B cell (primary cell): ENCODE measurements around the gene CEP55. TPM values are rescaled to one million over a fixed set of nuclear protein-coding genes. Genes with fewer than 3 reads are reported as not detected.

ENCODE experiments used
- ATAC-seq: fragments of 200-7000 bp; cut with Tn5 transposase; one replicate; pipeline ENCODE4 v1.10.0; 2021; ENCODE audit warnings: low read depth, mild to moderate bottlenecking, moderate number of reproducible peaks, moderate library complexity
- CTCF ChIA-PET: fragments of 350-600 bp; sonication (Branson Sonifier 250); formaldehyde crosslinking; loops from one replicate; lab custom pipeline; 2021; ENCODE audit warnings: antibody characterized with exemption, inconsistent platforms; lab: Charles Lee
- POLR2A ChIA-PET: fragments of 350-600 bp; sonication (Branson Sonifier 250); formaldehyde crosslinking; loops from one replicate; lab custom pipeline; 2021; ENCODE audit warnings: antibody characterized with exemption; lab: Charles Lee
- DNase-seq: peaks from one replicate; pipeline ENCODE4 v3.0.0; 2013
- H2AFZ ChIP-seq: 2 replicates; pipeline ENCODE4 v1.6.1; 2012; ENCODE audit warnings: mild to moderate bottlenecking, low read depth, low read length; ENCODE audit not compliant: insufficient read depth, poor library complexity, severe bottlenecking
- H3K27ac ChIP-seq, 2 donors: 1 replicate in 1 of 2; 2 replicates in 1 of 2; pipeline ENCODE4 v1.5.1; 2012 to 2013; ENCODE audit warnings: low read length in 2 of 2, mild to moderate bottlenecking in 2 of 2, moderate library complexity in 1 of 2
- H3K27me3 ChIP-seq, 4 experiments: fragments of 200-600 bp in 1 of 4; sonication (generic) in 1 of 4; replicated peaks in 1 of 4; 1 replicate in 2 of 4; 2 replicates in 2 of 4; pipeline versions ENCODE4 v1.6.1 to v1.7.0; 2013 to 2016; ENCODE audit warnings: low read length in 3 of 4, mild to moderate bottlenecking in 2 of 4, mixed read lengths in 1 of 4, moderate library complexity in 1 of 4; ENCODE audit not compliant: insufficient read depth in 4 of 4, control insufficient read depth in 3 of 4; ENCODE audit errors: control extremely low read depth in 1 of 4
- H3K36me3 ChIP-seq, 2 experiments: replicated peaks in 1 of 2; 1 replicate in 1 of 2; 2 replicates in 1 of 2; pipeline versions ENCODE4 v1.6.1 to v1.7.1; 2013; ENCODE audit warnings: low read length in 1 of 2; ENCODE audit not compliant: insufficient read depth in 2 of 2, control insufficient read depth in 1 of 2; ENCODE audit errors: control extremely low read depth in 1 of 2, extremely low read depth in 1 of 2
- H3K4me1 ChIP-seq, 2 donors: fragments of 200-600 bp in 1 of 2; sonication (generic) in 1 of 2; 1 replicate in 1 of 2; 2 replicates in 1 of 2; pipeline versions ENCODE4 v1.5.1 to v1.6.1; 2013 to 2017; ENCODE audit warnings: low read length in 2 of 2; ENCODE audit not compliant: control insufficient read depth in 2 of 2, insufficient read depth in 2 of 2
- H3K4me2 ChIP-seq: replicated peaks from 2 replicates; pipeline ENCODE3; 2012; ENCODE audit warnings: mild to moderate bottlenecking, low read depth, low read length; ENCODE audit not compliant: poor library complexity, severe bottlenecking
- H3K4me3 ChIP-seq, 5 experiments: fragments of 200-600 bp in 1 of 5; sonication (generic) in 1 of 5; 1 replicate in 3 of 5; 2 replicates in 2 of 5; pipeline versions ENCODE4 v1.5.1 to v1.7.0; 2011 to 2016; ENCODE audit warnings: low read length in 4 of 5, mild to moderate bottlenecking in 4 of 5, low read depth in 2 of 5, control low read depth in 1 of 5, moderate library complexity in 1 of 5; ENCODE audit not compliant: insufficient read depth in 1 of 5; ENCODE audit errors: control extremely low read depth in 1 of 5, extremely low read depth in 1 of 5
- H3K79me2 ChIP-seq: fragments of 200-600 bp; sonication (generic); one replicate; pipeline ENCODE4 v1.6.0; 2016; ENCODE audit warnings: low read length; ENCODE audit not compliant: control insufficient read depth, insufficient read depth
- H3K9ac ChIP-seq: fragments of 200-600 bp; sonication (generic); 2 replicates; pipeline ENCODE4 v1.6.1; 2017; ENCODE audit warnings: mild to moderate bottlenecking, low read length, moderate library complexity
- H3K9me3 ChIP-seq, 3 donors: one replicate each; pipeline versions ENCODE4 v1.6.1 to v1.7.1; 2013; ENCODE audit warnings: low read length in 2 of 3; ENCODE audit not compliant: control insufficient read depth in 2 of 3, insufficient read depth in 1 of 3; ENCODE audit errors: control extremely low read depth in 1 of 3
- H4K20me1 ChIP-seq: 2 replicates; pipeline ENCODE4 v1.6.0; 2012; ENCODE audit warnings: mild to moderate bottlenecking, low read length; ENCODE audit not compliant: insufficient read depth, control insufficient read depth, poor library complexity, severe bottlenecking
- H3K27ac Mint-ChIP-seq: one replicate; pipeline ENCODE4 v1.8.0; 2021; ENCODE audit warnings: mixed read lengths
- H3K27me3 Mint-ChIP-seq: one replicate; pipeline ENCODE4 v1.8.0; 2021; ENCODE audit warnings: mixed read lengths
- H3K4me1 Mint-ChIP-seq: one replicate; pipeline ENCODE4 v1.8.0; 2021; ENCODE audit warnings: mixed read lengths
- H3K4me3 Mint-ChIP-seq: one replicate; pipeline ENCODE4 v1.8.0; 2021; ENCODE audit warnings: mixed read lengths
- H3K9me3 Mint-ChIP-seq: one replicate; pipeline ENCODE4 v1.8.0; 2022; ENCODE audit warnings: mixed read lengths; ENCODE audit not compliant: insufficient read depth
- EZH2 ChIP-seq: IDR thresholded peaks from 2 replicates; pipeline ENCODE4 v1.6.1; 2012; ENCODE audit warnings: borderline replicate concordance, low read depth, mild to moderate bottlenecking, moderate library complexity, low read length; ENCODE audit not compliant: insufficient read depth, poor library complexity, severe bottlenecking
- WGBS: methylation state at CpG from one replicate; pipeline ENCODE4 v1.1.5; 2013; ENCODE audit warnings: missing lambda C conversion rate; ENCODE audit not compliant: insufficient coverage; 5-methylcytosine and 5-hydroxymethylcytosine counted together
- intact Hi-C: fragments of 100-400 bp; cut with micrococcal nuclease; formaldehyde crosslinking; loops from one replicate; pipeline ENCODE4 v1.10.0; 2022
- polyA plus RNA-seq: library from polyadenylated mRNA; depleted of rRNA; stranded (reverse); fragments of >200 nt; gene quantifications from 2 replicates; pipeline ENCODE4 v1.2.3, GENCODE V29; 2012
- total RNA-seq, 2 donors: library from RNA; stranded (reverse); fragments of 120-200 nt in 1 of 2; gene quantifications; 1 replicate in 1 of 2; 2 replicates in 1 of 2; pipeline versions ENCODE4 v1.2.3 to v1.2.4, GENCODE V29; 2013 to 2022
- TF ChIP-seq, protein P1 (sequence below): fragments of 200-600 bp; IDR thresholded peaks from one replicate; pipeline ENCODE4 v1.8.0; 2022; ENCODE audit warnings: antibody characterized with exemption, mild to moderate bottlenecking

The CEP55 gene
- total and polyA plus RNA-seq, 2 donors (not counting 1 experiment from before 2014, with no cell fraction given), result 0.12 to 0.27 TPM

DNA sequence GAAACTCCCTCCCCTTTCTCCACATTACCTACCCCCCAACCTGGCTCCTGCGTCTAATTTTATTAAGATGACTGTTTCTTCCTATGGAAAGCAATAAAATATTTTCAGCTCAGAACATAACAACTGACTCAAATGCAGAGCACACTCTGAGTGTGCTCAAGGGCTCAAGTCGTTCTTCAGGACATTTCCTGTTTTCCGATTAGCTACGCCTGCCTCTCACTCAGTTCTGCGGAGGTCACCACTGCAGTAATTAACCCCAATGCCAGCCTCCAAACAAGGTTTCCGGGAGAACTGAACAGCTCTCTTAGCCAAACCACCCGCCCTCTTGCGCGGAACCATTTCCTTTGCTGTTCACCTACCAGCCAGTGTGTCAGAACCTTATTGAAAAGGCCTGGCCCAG, 33.5 kb upstream of the CEP55 start:
- ChIA-PET POLR2A (no interaction called here), CTCF (interaction anchor here (1.1 kb wide), 1 partner anchor 87 kb away, joined by 4 read pairs; no protein-coding TSS in a partner anchor)
- Mint-ChIP-seq H3K4me1 (peaks cover 23% of the 10 kb centered on the region), H3K9me3 (peaks cover 4% of the 10 kb centered on the region), H3K27ac (no peak overlapping the region), H3K27me3 (peaks cover 3% of the 10 kb centered on the region), H3K4me3 (no peak overlapping the region)
- Histone ChIP-seq H3K4me1 (peaks cover 9 to 17% of the 10 kb centered on the region in 2 donors), H3K27me3 (no peaks in the 10 kb centered on the region), H3K79me2 (no peaks in the 10 kb centered on the region), H3K27ac (no peak overlapping the region), H3K4me2 (no peak overlapping the region), H3K4me3 (no peak overlapping the region), H4K20me1 (no peaks in the 10 kb centered on the region), H3K9me3 (no peaks in the 10 kb centered on the region), H3K36me3 (no peaks in the 10 kb centered on the region), H2AFZ (no peak overlapping the region), H3K9ac (no peak overlapping the region)
- ATAC-seq (no peak), DNase-seq (no peak)
- intact Hi-C loops, result no loop called here
- 27% methylated on average over 9 of the region's 9 CpGs for WGBS
- TF ChIP-seq, protein P1, sequence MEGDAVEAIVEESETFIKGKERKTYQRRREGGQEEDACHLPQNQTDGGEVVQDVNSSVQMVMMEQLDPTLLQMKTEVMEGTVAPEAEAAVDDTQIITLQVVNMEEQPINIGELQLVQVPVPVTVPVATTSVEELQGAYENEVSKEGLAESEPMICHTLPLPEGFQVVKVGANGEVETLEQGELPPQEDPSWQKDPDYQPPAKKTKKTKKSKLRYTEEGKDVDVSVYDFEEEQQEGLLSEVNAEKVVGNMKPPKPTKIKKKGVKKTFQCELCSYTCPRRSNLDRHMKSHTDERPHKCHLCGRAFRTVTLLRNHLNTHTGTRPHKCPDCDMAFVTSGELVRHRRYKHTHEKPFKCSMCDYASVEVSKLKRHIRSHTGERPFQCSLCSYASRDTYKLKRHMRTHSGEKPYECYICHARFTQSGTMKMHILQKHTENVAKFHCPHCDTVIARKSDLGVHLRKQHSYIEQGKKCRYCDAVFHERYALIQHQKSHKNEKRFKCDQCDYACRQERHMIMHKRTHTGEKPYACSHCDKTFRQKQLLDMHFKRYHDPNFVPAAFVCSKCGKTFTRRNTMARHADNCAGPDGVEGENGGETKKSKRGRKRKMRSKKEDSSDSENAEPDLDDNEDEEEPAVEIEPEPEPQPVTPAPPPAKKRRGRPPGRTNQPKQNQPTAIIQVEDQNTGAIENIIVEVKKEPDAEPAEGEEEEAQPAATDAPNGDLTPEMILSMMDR, result no peak
- no peak for TF ChIP-seq EZH2

DNA sequence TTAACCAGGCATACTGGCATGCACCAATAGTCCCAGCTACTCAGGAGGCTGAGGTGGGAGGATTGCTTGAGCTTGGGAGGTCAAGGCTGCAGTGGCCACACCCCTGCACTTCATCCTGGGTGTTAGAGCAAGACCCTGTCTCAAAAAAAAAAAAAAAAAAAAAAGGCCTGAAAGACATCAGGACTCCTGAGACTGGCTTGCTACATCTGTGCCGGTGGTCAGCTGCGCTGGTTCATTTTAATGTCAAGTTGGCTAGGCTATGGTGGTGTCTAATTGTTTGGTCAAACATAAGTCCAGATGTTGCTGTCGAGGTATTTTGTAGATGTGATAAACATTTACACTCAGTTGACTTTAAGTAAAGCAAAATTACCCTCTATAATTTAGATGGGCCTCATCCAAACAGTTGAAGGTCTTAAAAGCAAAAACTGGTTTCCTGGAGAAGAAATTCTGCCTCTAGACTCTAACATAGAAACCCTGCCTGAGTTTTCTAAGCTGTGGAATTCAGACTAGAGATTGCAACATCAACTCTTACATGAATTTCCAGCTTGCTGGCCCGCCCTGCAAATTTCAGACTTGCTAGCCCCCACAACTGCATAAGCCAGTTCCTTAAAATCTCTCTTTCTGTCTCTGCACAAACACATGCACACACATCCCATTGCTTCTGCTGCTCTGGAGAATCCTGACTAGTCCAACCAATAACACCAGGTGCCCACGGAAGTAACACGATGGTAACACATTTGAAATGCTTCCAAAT, 32.5 kb upstream of the CEP55 start:
- 95% methylated on average over 5 of the region's 6 CpGs for WGBS
- no peak overlapping the region for H3K27ac ChIP-seq
- Mint-ChIP-seq H3K4me1 (peaks cover 23% of the 10 kb centered on the region), H3K9me3 (peaks cover 4% of the 10 kb centered on the region), H3K27ac (no peak overlapping the region), H3K27me3 (peaks cover under 1% of the 10 kb centered on the region), H3K4me3 (no peak overlapping the region)
- no peaks in the 10 kb centered on the region for H3K9me3 ChIP-seq
- H2AFZ ChIP-seq, result no peak overlapping the region
- ChIA-PET POLR2A (no interaction called here), CTCF (interaction anchor here (1.1 kb wide), 1 partner anchor 88 kb away, joined by 4 read pairs; no protein-coding TSS in a partner anchor)
- no peak for TF ChIP-seq EZH2
- TF ChIP-seq, protein P1, result no peak
- H3K27me3 ChIP-seq, result no peaks in the 10 kb centered on the region
- intact Hi-C loops, result no loop called here
- ATAC-seq (no peak), DNase-seq (no peak)
- H3K4me1 ChIP-seq, result peaks cover 9 to 17% of the 10 kb centered on the region in 2 donors
- no peaks in the 10 kb centered on the region for H3K79me2 ChIP-seq
- H3K9ac ChIP-seq, result no peak overlapping the region
- H4K20me1 ChIP-seq, result no peaks in the 10 kb centered on the region
- no peak overlapping the region for H3K4me2 ChIP-seq
- no peak overlapping the region for H3K4me3 ChIP-seq
- H3K36me3 ChIP-seq, result no peaks in the 10 kb centered on the region
